ENCODE results near the gene PUSL1.
A peak's percentile ranks its signal among the peaks of the same experiment; 100 is the strongest.

The PUSL1 gene

GRCh38 chr1:1321477-1321876, 13.1 kb downstream of the PUSL1 start:
- Histone ChIP-seq H3K4me3 (replicated peaks; ENCODE audit: low read depth, low read length) (no peak overlapping the region), H3K27me3 (replicated peaks; ENCODE audit: control insufficient read depth, insufficient read depth, low read length) (no peaks in the 10 kb centered on the region), H3K36me3 (ENCODE audit: control insufficient read depth, insufficient read depth, low read length) (peaks cover 15% of the 10 kb centered on the region)
- no peak for DNase-seq (ENCODE audit: extremely low read depth, insufficient read length)
- TF ChIP-seq, protein P1, sequence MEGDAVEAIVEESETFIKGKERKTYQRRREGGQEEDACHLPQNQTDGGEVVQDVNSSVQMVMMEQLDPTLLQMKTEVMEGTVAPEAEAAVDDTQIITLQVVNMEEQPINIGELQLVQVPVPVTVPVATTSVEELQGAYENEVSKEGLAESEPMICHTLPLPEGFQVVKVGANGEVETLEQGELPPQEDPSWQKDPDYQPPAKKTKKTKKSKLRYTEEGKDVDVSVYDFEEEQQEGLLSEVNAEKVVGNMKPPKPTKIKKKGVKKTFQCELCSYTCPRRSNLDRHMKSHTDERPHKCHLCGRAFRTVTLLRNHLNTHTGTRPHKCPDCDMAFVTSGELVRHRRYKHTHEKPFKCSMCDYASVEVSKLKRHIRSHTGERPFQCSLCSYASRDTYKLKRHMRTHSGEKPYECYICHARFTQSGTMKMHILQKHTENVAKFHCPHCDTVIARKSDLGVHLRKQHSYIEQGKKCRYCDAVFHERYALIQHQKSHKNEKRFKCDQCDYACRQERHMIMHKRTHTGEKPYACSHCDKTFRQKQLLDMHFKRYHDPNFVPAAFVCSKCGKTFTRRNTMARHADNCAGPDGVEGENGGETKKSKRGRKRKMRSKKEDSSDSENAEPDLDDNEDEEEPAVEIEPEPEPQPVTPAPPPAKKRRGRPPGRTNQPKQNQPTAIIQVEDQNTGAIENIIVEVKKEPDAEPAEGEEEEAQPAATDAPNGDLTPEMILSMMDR (IDR thresholded peaks at IDR 0.05; ENCODE audit: insufficient read depth, low read length, poor library complexity, severe bottlenecking), result no peak

DNA sequence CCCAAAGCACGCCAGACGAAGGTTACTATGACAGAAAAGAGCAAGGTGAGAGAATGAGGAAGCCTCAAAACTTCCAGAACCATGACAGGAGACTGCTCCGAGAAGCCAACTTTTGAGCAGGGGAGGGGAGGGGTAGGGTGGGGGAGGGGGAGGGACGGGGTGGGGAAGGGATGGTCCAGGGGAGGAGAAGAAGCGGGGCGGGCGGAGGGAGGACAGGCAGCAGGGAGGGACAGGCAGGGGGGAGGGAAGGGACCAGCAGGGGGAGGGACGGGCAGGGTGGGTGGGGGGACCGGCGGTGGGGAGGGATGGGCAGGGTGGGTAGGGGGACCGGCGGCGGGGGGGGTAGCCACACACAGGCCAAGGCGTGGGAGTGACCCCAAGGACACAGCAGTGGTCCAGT, 14.0 kb downstream of the PUSL1 start:
- TF ChIP-seq, protein P1 (IDR thresholded peaks at IDR 0.05; ENCODE audit: insufficient read depth, low read length, poor library complexity, severe bottlenecking), result no peak
- H3K4me3 ChIP-seq (replicated peaks; ENCODE audit: low read depth, low read length), result no peak overlapping the region
- peaks cover 17% of the 10 kb centered on the region for H3K36me3 ChIP-seq (ENCODE audit: control insufficient read depth, insufficient read depth, low read length)
- no peaks in the 10 kb centered on the region for H3K27me3 ChIP-seq (replicated peaks; ENCODE audit: control insufficient read depth, insufficient read depth, low read length)
- no peak for DNase-seq (ENCODE audit: extremely low read depth, insufficient read length)

DNA sequence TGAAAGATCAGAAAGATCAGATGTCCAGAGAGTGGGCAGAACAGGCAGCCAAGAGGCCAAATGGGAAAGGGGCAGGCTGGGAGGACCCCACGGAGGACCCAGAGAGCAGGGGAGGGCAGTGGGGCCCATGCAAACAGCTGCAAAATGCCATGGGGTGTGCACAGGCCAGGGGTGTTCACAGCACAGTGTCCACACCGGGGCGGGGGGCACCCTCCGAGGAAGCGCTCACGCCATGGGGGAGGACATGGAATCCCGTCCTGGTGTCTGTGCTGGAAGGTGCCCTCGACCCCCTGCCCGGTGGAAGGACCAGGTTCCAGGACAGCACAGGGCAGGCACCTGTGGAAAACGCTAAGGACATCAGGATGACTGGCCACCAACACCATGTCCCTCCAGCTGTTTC, 14.6 kb downstream of the PUSL1 start:
- TF ChIP-seq, protein P1 (IDR thresholded peaks at IDR 0.05; ENCODE audit: insufficient read depth, low read length, poor library complexity, severe bottlenecking), result no peak
- H3K27me3 ChIP-seq (replicated peaks; ENCODE audit: control insufficient read depth, insufficient read depth, low read length), result no peaks in the 10 kb centered on the region
- H3K36me3 ChIP-seq (ENCODE audit: control insufficient read depth, insufficient read depth, low read length), result peaks cover 19% of the 10 kb centered on the region
- H3K4me3 ChIP-seq (replicated peaks; ENCODE audit: low read depth, low read length), result no peak overlapping the region; the same call in 1 of the 2 replicates
- no peak for DNase-seq (ENCODE audit: extremely low read depth, insufficient read length)

DNA sequence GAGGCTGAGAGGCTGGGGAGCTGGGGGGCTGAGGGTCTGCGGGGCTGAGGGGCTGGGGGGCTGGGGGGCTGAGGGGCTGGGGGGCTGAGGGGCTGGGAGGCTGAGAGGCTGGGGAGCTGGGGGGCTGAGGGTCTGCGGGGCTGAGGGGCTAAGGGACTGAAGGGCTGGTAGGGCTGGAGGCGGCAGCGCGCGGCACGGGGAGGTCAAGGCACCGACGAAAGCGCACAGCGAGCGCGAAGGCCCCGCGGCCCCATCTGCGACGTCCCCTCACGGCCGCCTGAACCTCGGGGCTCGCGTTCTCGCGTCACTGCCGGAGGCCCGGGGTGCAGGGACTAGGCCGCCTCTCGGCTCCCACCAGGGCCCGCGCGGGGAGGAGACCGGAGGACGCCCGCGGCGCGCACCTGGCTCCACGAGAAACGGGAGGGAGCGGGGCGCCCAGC, 15.7 kb downstream of the PUSL1 start:
- H3K36me3 ChIP-seq (ENCODE audit: control insufficient read depth, insufficient read depth, low read length), result peaks cover 16% of the 10 kb centered on the region
- H3K27me3 ChIP-seq (replicated peaks; ENCODE audit: control insufficient read depth, insufficient read depth, low read length), result no peaks in the 10 kb centered on the region
- peak overlapping the region; percentile 94 for H3K4me3 ChIP-seq (replicated peaks; ENCODE audit: low read depth, low read length)
- no peak for DNase-seq (ENCODE audit: extremely low read depth, insufficient read length)
- TF ChIP-seq, protein P1 (IDR thresholded peaks at IDR 0.05; ENCODE audit: insufficient read depth, low read length, poor library complexity, severe bottlenecking), result no peak

- Histone ChIP-seq H3K36me3 (ENCODE audit: control insufficient read depth, insufficient read depth, low read length) (peaks cover 16% of the 10 kb centered on the region), H3K4me3 (replicated peaks; ENCODE audit: low read depth, low read length) (peak within 1 kb of the TSS; percentile 96), H3K27me3 (replicated peaks; ENCODE audit: control insufficient read depth, insufficient read depth, low read length) (no peaks in the 10 kb centered on the region)
- DNase-seq (ENCODE audit: extremely low read depth, insufficient read length), result peak; percentile 93
- TF ChIP-seq, protein P1 (IDR thresholded peaks at IDR 0.05; ENCODE audit: insufficient read depth, low read length, poor library complexity, severe bottlenecking), result no peak
Measured at GRCh38 chr1:1324524-1325287, 16.3 kb downstream of the PUSL1 start, which contains the start of the genes CPTP and INTS11. Gene CPTP, plus strand, starts transcription at chr1:1324802. Its CDS starts 2,109 bp downstream, at chr1:1326911. Gene INTS11, minus strand, starts transcription at chr1:1324660. Its CDS starts 52 bp downstream, at chr1:1324608.

Data from GM06990 (cell line).